AG04450 (cell line): ENCODE results near the gene SCN2B. TPM values are rescaled to one million over a fixed set of nuclear protein-coding genes. Genes with fewer than 3 reads are reported as not detected.

ENCODE experiments used
- CTCF ChIA-PET: fragments of 300-600, 350-600 bp; formaldehyde crosslinking; extraction: SDS; loops from one replicate; lab custom pipeline; 2022; ENCODE audit warnings: antibody characterized with exemption, inconsistent platforms; lab: Charles Lee
- POLR2A ChIA-PET: fragments of 350-600 bp; formaldehyde crosslinking; extraction: SDS; loops from one replicate; lab custom pipeline; 2021; ENCODE audit warnings: antibody characterized with exemption, inconsistent platforms; lab: Yijun Ruan, JAX
- DNase-seq: peaks from one replicate; pipeline ENCODE4 v3.0.0-alpha.2; 2011; ENCODE audit warnings: low read depth, low spot score
- H3K27ac ChIP-seq: one replicate; pipeline ENCODE4 v1.5.1; 2012; ENCODE audit warnings: low read depth, low read length, control low read depth
- H3K27me3 ChIP-seq: one replicate; pipeline ENCODE4 v1.6.0; 2012; ENCODE audit warnings: low read length; ENCODE audit not compliant: control insufficient read depth, insufficient read depth
- H3K4me3 ChIP-seq: 2 replicates; pipeline ENCODE4 v1.5.1; 2011; ENCODE audit warnings: mild to moderate bottlenecking, low read depth, low read length, control low read depth
- H3K9me3 ChIP-seq: 2 replicates; pipeline ENCODE4 v1.5.1; 2012; ENCODE audit warnings: low read length; ENCODE audit not compliant: control insufficient read depth, insufficient read depth
- polyA plus RNA-seq: library from polyadenylated mRNA; depleted of rRNA; stranded (reverse); fragments of >200 nt; gene quantifications from 2 replicates; pipeline ENCODE4 v1.2.3, GENCODE V29; 2011
- TF ChIP-seq, protein P1 (sequence below): IDR thresholded peaks from 2 replicates; pipeline ENCODE4 v1.5.1; 2011; ENCODE audit warnings: low read depth, low read length, control low read depth, inconsistent platforms

The SCN2B gene
- polyA plus RNA-seq, 1 experiment, result 0.01 TPM

DNA sequence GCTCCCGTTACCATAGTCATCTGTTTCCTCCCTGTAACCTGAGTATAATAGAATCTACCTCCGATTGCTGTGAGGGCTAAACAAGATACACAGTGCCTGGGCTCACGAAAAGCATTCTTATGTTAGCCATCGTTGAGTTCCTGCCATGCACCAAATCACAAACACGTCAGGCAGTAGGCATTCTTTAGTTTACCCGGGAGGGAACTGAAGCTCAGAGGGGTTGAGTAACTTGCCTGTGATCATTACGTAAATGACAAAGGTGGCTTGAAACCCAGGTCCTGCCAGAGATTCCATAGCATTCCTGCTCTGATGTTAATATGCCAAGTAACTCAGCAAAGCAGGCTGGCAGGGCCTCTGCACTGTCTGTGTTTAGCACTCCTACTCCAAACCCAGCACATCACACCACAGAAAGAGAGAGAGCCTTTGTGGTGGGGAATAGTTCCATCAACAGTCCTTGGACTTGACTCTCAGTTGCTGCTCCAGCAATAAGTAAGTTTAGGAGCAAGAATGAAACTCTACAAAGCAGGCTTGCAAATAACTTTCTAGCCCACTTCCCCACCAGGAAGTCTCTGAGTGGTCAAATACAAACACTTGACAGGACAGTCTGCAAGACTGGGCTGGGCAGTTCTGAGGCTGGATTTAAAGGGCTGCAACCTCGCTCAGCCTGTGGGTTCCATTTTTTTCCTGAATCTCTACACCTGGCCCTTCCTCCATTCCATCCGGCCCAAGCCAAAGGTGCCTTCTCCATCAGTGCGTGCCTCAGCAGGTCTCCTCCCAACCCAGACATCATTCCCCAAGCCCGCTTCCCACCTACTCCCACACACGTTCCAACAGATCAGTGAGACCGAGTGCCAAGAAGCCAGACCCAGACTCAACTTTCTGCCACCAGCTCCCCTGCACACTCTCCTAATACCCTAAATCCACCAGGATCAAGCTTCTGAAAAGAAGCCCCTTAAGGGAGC lies 1.1 kb downstream of the SCN2B start:
- CTCF ChIA-PET, result interaction anchor here (0.5 to 2.8 kb wide), 4 partner anchors 23 to 239 kb away, joined by 3 to 12 read pairs (median 6); no protein-coding TSS in a partner anchor
- POLR2A ChIA-PET, result interaction anchor here (0.6 kb wide), 1 partner anchor 12 kb away, joined by 4 read pairs; no protein-coding TSS in a partner anchor
- no peak overlapping the region for H3K27ac ChIP-seq
- peaks cover 33% of the 10 kb centered on the region for H3K27me3 ChIP-seq
- H3K4me3 ChIP-seq, result no peak overlapping the region
- H3K9me3 ChIP-seq, result no peaks in the 10 kb centered on the region
- TF ChIP-seq, protein P1, sequence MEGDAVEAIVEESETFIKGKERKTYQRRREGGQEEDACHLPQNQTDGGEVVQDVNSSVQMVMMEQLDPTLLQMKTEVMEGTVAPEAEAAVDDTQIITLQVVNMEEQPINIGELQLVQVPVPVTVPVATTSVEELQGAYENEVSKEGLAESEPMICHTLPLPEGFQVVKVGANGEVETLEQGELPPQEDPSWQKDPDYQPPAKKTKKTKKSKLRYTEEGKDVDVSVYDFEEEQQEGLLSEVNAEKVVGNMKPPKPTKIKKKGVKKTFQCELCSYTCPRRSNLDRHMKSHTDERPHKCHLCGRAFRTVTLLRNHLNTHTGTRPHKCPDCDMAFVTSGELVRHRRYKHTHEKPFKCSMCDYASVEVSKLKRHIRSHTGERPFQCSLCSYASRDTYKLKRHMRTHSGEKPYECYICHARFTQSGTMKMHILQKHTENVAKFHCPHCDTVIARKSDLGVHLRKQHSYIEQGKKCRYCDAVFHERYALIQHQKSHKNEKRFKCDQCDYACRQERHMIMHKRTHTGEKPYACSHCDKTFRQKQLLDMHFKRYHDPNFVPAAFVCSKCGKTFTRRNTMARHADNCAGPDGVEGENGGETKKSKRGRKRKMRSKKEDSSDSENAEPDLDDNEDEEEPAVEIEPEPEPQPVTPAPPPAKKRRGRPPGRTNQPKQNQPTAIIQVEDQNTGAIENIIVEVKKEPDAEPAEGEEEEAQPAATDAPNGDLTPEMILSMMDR, result no peak
- no peak for DNase-seq

DNA sequence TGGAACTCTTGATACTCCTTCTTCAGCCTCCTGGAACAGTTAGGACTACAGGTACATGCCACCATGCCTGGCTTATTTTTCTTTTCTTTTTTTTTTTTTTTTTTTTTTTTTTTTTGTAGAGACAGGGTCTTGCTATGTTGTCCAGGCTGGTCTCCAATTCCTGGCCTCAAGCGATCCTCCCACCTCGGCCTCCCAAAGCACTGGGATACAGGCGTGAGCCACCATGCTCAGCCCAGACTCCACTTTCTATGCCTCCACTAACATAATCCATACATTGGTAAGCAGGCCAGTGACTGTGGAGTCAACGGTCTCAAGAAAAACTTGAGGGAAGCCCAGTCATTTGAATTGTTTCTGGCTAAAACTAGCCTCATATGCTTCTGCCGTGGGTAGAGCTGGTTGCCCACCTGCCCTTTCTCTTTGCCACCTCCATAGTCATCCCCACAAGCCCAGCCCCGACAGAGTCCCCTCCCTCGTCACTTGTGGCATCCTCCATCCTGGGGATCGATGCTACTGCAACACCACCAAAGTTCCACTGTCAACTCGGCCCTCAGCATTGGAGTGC lies 2.4 kb downstream of the SCN2B start:
- no peak for DNase-seq
- Histone ChIP-seq H3K27me3 (peaks cover 34% of the 10 kb centered on the region), H3K27ac (no peak overlapping the region), H3K9me3 (no peaks in the 10 kb centered on the region), H3K4me3 (no peak overlapping the region)
- ChIA-PET CTCF (interaction anchor here (0.5 to 2.8 kb wide), 3 partner anchors 24 to 238 kb away, joined by 5 to 12 read pairs (median 6); no protein-coding TSS in a partner anchor), POLR2A (no interaction called here)
- TF ChIP-seq, protein P1, result no peak

DNA sequence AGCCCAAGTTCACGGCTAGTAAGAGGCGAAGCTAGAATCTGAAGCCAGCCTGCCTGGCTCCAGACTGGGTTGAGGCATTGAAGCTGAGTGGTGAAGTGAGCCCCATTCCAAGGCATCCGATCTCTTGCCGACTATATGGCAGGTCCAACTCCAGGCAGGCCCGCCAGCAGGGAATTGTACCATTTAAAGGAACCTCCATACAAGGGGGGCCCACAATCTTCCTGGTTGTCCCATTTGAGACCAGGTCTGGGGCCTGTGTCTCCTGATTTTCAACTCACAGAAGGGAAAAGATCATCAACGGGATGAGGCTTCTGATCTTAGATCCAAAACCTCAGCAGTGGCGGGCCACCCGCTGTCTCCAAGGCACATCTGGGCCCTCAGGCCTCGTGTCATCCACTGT lies 4.1 kb downstream of the SCN2B start:
- H3K27me3 ChIP-seq, result peaks cover 34% of the 10 kb centered on the region
- TF ChIP-seq, protein P1, result no peak
- DNase-seq, result no peak
- H3K27ac ChIP-seq, result no peak overlapping the region
- POLR2A ChIA-PET, result no interaction called here
- CTCF ChIA-PET, result interaction anchor here (0.7 to 4.4 kb wide), 17 partner anchors 8 to 365 kb away, joined by 3 to 71 read pairs (median 4); partner anchors contain the start of gene SCN4B
- no peak overlapping the region for H3K4me3 ChIP-seq
- H3K9me3 ChIP-seq, result no peaks in the 10 kb centered on the region

DNA sequence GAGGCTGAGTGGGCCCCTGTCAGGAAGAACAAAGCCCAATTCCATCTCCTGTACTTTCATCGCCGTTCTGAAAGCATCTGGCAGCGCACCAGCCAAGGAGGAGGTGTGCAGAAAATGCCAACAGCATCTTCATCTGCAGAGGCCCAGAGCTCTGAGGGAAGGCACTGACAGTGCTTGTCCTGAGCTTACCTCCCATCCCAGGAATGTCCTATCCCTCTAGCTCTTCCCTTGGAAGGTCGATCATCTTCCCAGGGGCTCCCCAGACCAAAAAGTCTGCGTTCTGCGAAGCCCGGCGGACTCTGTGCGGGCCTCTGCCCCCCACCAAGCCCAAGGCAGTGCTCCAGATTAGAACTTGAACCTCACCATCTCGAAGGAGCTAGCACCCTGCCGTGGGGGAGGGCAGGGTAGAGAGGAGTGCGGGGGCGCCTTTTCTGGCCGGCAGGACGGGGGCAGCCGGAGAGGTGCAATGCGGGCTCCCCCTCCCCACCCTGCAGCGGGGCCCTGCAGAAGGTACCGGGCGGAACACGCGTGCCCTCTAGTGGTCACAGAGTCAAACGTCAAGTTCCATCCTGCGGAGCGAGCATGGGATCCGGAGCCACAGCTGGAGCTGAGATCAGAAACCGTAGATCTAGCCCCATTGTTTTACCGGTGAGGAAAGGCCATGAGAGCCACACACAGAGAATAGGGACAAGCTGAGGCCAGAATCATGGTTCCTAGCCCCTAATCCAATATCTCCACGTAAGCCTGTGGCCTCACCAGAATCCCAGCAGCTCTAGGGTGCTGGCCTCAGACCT lies 5.0 kb downstream of the SCN2B start:
- DNase-seq, result peak; percentile 8
- Histone ChIP-seq H3K27me3 (peaks cover 31% of the 10 kb centered on the region), H3K9me3 (no peaks in the 10 kb centered on the region), H3K4me3 (no peak overlapping the region), H3K27ac (no peak overlapping the region)
- TF ChIP-seq, protein P1, result peak; percentile 83
- POLR2A ChIA-PET, result no interaction called here
- CTCF ChIA-PET, result interaction anchor here (0.6 to 4.4 kb wide), 30 partner anchors 8 to 364 kb away, joined by 3 to 71 read pairs (median 4); partner anchors contain the start of gene SCN4B
